IPS-18a (cell line): Measurements from ENCODE around the gene PGM2L1.
"Not testable (repeated sequence)": the region's sequence is repeated elsewhere in the genome, so short reads cannot be mapped to it uniquely, and the experiment has no call there.

Experiments used
- H3K27ac ChIP-seq: one replicate; pipeline ENCODE4 v1.5.1; 2013; ENCODE audit warnings: low read length
- H3K27me3 ChIP-seq: one replicate; pipeline ENCODE4 v1.6.1; 2013; ENCODE audit warnings: mild to moderate bottlenecking, low read length; ENCODE audit not compliant: control insufficient read depth, insufficient read depth
- H3K36me3 ChIP-seq: one replicate; pipeline ENCODE4 v1.6.1; 2013; ENCODE audit warnings: low read depth, low read length; ENCODE audit not compliant: control insufficient read depth
- H3K4me1 ChIP-seq: one replicate; pipeline ENCODE4 v1.6.1; 2013; ENCODE audit warnings: low read depth, low read length; ENCODE audit not compliant: control insufficient read depth
- H3K4me3 ChIP-seq: one replicate; pipeline ENCODE4 v1.5.1; 2013; ENCODE audit warnings: low read length
- H3K9ac ChIP-seq: one replicate; pipeline ENCODE4 v1.6.1; 2013; ENCODE audit warnings: mild to moderate bottlenecking, low read length, moderate library complexity
- H3K9me3 ChIP-seq: one replicate; pipeline ENCODE4 v1.6.1; 2013; ENCODE audit warnings: low read depth, low read length; ENCODE audit not compliant: control insufficient read depth

PGM2L1 gene

DNA sequence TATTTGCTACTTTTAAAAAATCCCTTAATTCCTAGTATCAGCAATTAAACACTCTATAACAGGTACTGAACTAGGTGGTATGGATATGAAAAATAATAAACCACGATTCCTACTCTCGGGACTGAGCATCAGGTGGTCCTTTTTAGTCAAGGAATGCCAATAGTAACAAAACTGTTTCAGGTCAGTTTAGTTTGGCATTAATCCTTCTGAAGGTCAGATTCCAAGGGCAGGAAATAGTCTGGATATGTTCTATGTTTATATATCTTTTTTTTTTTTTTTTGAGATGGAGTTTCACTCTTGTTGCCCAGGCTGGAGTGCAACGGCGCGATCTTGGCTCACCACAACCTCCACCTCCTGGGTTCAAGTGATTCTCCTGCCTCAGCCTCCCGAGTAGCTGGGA, 67.2 kb downstream of the PGM2L1 start:
- not testable (repeated sequence) for H3K9ac ChIP-seq, H3K27ac ChIP-seq, H3K27me3 ChIP-seq, H3K36me3 ChIP-seq, H3K4me3 ChIP-seq, H3K9me3 ChIP-seq, H3K4me1 ChIP-seq

DNA sequence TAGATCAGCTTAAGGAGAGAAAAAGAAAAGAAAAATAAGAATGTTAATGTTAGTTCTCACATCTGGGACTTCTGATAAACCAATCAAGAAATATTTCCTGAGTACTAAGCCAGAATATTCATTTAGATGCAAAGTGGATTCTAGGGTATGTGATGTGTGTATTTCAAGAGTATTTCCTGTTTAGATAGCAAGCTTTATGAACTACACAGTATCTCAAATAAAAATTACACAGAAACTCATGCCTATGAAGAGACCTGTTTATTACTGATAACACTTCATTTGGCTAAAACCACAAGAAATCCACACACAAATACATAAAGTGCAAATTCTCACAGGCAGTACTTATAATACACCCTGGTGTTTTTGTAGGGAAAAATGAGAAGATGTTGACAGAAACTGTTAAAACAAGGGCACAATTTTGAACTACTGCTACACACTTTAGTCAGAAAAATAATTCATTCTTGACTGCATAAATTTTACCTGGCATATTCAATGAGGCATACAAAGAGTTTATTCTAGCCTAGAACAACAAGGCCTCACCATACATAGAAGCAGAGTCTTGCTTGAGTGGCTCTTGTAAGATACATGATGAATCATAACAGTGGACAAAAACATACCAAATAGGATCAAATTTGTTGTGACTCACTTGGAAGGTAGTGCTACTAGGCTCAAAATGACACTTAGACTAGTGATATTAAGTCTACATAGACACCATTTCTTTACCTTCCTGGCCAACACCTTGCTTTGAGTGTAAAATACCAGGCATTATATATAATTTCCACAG, 68.0 kb downstream of the PGM2L1 start:
- Histone ChIP-seq H3K27ac (no peak overlapping the region), H3K9me3 (no peaks in the 10 kb centered on the region), H3K4me1 (no peaks in the 10 kb centered on the region), H3K4me3 (no peak overlapping the region), H3K36me3 (no peaks in the 10 kb centered on the region), H3K27me3 (no peaks in the 10 kb centered on the region), H3K9ac (no peak overlapping the region)

DNA sequence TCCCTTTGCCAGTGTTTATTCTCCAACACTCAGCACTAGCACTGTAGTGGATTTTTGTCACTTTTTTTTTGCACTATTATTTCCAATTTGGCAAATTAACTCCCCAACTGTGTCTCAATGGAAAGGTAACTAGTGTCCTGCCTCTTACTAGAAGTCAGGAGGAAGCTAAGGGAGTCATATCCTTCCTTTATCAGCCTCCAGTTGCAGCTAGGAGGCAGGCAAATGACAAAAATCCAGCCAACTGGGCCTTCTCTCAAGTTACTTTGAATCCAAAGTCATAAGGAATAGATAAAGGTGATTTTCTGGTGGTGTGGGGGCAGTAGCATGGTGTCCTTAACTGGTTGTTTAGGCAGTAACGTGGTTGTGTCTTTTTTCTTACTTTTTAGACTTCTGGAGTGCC, 71.2 kb downstream of the PGM2L1 start:
- Histone ChIP-seq H3K4me3 (no peak overlapping the region), H3K27me3 (no peaks in the 10 kb centered on the region), H3K9me3 (no peaks in the 10 kb centered on the region), H3K36me3 (no peaks in the 10 kb centered on the region), H3K27ac (no peak overlapping the region), H3K4me1 (no peaks in the 10 kb centered on the region), H3K9ac (no peak overlapping the region)

DNA sequence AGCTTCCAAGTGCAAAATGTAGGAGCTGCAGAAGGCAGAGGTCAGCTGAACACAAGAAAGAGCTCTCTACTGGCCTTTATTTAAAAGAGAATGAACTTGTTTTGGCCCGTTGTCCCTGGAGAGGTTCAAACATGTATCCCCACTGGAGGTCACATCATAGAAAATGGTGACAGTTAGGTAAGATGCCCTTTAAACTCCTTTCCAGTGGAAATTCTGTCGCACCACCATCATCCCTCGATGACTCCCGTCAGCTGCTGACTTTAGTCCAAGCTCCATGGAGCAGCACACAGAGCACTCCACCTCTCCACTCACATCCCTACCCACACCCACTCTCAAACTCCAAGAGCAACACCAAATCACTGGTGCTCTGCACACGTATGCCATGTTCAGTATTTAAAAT, 71.6 kb downstream of the PGM2L1 start:
- Histone ChIP-seq H3K27me3 (no peaks in the 10 kb centered on the region), H3K9me3 (no peaks in the 10 kb centered on the region), H3K4me3 (no peak overlapping the region), H3K36me3 (no peaks in the 10 kb centered on the region), H3K9ac (no peak overlapping the region), H3K27ac (no peak overlapping the region), H3K4me1 (no peaks in the 10 kb centered on the region)

DNA sequence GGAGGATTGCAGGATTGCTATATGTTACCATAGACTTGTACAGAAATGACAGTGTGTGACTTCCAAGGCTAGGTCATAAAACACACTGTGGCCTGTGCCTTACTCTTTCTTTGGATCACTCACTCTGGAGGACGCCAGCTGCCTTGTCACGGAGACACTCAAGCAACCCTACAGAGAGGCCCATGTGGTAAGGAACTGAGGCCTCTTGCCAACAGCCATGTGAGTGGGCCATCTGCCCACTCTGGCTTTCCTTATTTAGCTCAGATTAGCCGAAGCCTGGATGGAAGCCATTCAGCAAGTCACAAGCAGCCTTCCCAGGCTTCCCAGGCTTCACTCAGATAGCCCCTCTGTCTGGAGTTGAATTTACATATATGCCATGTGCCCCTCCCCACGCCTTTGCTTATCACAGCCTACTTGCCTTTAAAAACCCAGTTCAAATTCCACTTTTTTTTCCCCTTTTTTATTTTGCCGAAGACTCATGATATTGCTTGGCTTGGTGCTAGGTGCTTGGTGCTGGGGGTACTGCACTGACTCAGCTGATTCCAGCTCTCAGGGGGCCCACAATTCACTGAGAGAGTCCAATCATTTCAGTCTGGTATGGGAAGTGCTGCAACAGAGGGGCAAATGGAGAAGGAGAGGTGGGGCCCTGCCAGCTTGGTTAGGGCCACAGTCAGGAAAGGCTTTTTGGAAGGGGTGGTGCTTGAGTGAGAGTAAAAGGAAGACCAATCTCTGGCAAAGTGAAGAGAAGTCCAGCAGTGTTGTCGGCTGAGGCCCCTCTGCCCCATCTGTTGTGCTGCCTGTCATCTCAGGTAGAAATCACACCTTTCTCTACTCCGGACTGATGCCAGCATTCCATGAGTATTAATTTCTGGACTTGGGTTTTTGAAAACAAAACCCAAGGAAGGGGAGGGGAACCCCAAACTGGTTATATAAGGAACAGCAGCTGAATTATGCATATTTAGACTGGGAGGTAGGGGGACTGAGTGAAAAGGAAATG, 72.3 kb downstream of the PGM2L1 start:
- Histone ChIP-seq H3K9ac (no peak overlapping the region), H3K9me3 (no peaks in the 10 kb centered on the region), H3K27me3 (no peaks in the 10 kb centered on the region), H3K4me3 (no peak overlapping the region), H3K4me1 (no peaks in the 10 kb centered on the region), H3K27ac (no peak overlapping the region), H3K36me3 (no peaks in the 10 kb centered on the region)

DNA sequence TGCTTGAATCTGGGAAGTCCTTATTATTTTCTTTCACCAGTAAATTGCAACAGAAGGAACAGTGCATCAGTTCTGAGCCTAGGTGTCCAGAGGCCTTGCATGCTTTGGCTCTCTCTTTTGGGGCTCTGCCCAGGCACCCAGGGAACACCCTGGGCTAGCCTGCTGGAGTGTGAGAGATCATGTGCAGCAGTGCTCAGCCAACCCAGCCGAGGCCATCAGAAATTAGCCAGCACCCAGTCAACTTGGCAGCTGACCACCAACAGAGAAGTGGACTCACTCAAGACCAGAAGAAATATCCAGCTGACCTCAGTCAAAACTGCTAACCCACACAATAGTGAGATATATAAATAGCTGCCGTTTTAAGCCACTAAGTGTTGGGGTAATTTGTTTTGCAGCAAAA, 75.6 kb downstream of the PGM2L1 start:
- no peak overlapping the region for H3K9ac ChIP-seq
- H3K27me3 ChIP-seq, result no peaks in the 10 kb centered on the region
- no peaks in the 10 kb centered on the region for H3K4me1 ChIP-seq
- no peak overlapping the region for H3K27ac ChIP-seq
- H3K36me3 ChIP-seq, result no peaks in the 10 kb centered on the region
- no peaks in the 10 kb centered on the region for H3K9me3 ChIP-seq
- H3K4me3 ChIP-seq, result no peak overlapping the region

DNA sequence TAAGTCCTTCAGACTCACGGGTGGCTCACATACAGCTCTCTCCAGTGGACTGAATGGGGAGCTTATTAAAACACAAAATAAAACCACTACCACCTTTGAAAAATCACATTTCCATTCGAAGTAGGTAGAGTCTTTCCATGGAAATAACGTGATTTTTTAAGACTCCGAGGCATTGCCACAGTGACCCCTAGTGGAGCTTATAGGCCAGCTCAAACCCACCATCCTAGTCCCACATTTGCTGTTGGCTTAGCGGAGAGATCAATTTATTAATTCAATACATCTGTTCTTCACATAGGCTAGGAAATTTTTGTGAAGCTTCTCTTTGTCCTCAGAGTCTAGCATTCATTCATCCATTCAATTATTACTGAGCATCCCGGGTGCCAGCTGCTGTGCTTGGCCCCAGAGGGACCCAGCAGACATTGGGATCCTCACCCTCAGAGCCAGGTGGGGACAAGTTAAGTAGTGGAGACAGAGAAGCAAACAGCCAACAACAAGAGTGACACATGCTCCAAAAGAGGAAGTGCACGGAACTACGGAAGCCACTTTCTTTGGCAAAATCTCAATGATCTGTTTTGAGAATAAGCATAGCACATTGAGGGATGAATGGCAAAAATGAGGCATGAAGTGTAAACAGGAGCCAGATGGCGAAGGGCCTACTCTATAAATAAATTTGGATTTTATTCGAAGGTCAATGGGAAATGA, 76.6 kb downstream of the PGM2L1 start:
- Histone ChIP-seq H3K27ac (no peak overlapping the region), H3K27me3 (no peaks in the 10 kb centered on the region), H3K9me3 (peaks cover 3% of the 10 kb centered on the region), H3K4me3 (no peak overlapping the region), H3K4me1 (no peaks in the 10 kb centered on the region), H3K36me3 (no peaks in the 10 kb centered on the region), H3K9ac (no peak overlapping the region)

DNA sequence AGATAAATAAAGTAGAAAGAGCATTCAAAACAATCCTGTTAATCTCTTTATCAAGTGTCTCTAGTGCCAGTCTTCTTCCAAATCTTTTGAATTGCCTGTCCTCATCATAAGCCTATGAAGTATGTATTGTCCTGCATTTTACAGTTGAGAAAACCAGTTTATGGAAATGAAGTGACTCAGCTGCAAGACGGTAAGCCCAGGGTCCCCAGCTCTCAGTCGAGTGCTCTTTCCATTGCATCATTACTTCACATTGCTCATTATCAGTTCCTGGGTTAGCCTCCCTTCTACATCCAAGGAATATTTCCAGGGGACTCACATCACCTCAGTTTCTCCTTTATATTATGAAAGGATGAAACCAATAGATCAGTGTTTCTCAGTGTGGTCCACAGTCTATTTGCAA, 77.7 kb downstream of the PGM2L1 start:
- Histone ChIP-seq H3K4me1 (no peaks in the 10 kb centered on the region), H3K9me3 (peaks cover 3% of the 10 kb centered on the region), H3K4me3 (no peak overlapping the region), H3K27ac (no peak overlapping the region), H3K9ac (no peak overlapping the region), H3K36me3 (no peaks in the 10 kb centered on the region), H3K27me3 (no peaks in the 10 kb centered on the region)

DNA sequence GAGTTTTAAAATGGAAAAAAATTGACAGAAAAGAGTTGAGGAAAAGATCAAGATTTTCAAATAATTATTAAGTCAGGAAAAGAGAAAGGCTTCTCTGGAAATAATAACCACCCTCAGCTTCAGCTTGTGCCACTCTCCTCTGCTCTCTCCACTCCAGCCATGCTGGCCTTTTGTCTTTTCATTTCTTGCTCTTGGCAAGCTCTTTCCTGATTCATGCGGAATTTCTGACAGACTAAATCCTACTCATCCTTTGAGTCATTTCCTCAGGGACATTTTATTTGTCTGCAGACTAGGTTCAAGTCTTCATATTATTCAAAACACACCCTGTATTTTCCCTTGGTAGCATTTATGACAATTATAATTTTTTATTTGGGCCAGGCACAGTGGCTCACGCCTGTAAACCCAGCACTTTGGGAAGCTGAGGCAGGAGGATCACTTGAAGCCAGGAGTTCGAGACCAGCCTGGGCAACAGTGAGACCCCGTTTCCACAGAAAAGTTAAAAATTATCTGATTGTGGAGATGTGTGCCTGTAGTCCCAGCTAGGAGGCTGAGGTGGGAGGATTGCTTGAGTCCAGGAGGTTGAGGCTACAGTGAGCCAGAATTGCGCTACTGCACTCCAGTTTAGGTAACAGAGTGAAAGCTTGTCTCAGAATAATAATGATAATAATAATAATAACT, 79.0 kb downstream of the PGM2L1 start:
- no peak overlapping the region for H3K9ac ChIP-seq
- H3K36me3 ChIP-seq, result no peaks in the 10 kb centered on the region
- H3K27ac ChIP-seq, result no peak overlapping the region

DNA sequence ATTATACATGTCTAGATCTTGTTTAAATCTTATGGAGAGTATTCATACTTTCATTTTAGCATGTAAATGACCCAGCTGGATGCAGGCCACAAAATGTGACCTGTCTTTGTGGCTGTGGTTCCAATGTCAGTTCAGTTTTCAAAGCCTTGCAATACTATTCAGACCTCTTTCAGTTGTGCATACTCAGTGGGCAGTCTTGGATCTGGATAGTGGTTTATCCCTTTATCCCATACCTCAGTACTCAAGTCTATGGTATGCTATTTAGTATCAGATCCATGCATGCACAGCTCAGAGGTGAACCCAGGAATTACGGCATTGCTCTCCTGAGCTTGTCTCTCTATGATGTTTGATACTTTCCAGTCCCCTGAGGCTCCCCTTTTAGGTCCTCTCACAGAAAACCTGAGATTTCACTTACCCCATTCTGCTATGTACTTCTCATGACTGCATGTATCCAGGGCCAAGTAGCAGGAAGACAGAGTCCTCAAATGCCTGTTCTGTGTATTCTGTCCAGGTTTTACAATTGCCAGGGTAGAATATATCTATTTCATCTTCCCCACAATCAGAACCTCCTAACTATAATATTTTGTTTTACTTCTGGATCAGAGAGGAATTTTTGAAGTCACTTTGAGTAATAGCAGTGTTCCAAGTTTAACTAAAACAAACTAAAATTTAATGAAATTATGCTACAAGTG, 79.8 kb downstream of the PGM2L1 start:
- Histone ChIP-seq H3K27me3 (peaks cover under 1% of the 10 kb centered on the region), H3K9ac (no peak overlapping the region), H3K4me1 (no peaks in the 10 kb centered on the region), H3K4me3 (no peak overlapping the region), H3K36me3 (no peaks in the 10 kb centered on the region), H3K9me3 (peaks cover 3% of the 10 kb centered on the region), H3K27ac (no peak overlapping the region)

More for the DNA sequence above, 79.0 kb downstream of the PGM2L1 start:
- H3K27me3 ChIP-seq, result no peaks in the 10 kb centered on the region
- H3K9me3 ChIP-seq, result peaks cover 3% of the 10 kb centered on the region
- H3K4me3 ChIP-seq, result no peak overlapping the region
- H3K4me1 ChIP-seq, result no peaks in the 10 kb centered on the region
